Middle frontal gyrus (tissue), 1 donor: ENCODE data around the gene PTPN14.
"Not testable (repeated sequence)": the region's sequence is repeated elsewhere in the genome, so short reads cannot be mapped to it uniquely, and the experiment has no call there.

Source experiments
- DNase-seq: peaks from one replicate; pipeline ENCODE4 v3.0.0-alpha.2; 2015; ENCODE audit warnings: low spot score; ENCODE audit errors: extremely low spot score

Gene PTPN14

DNA sequence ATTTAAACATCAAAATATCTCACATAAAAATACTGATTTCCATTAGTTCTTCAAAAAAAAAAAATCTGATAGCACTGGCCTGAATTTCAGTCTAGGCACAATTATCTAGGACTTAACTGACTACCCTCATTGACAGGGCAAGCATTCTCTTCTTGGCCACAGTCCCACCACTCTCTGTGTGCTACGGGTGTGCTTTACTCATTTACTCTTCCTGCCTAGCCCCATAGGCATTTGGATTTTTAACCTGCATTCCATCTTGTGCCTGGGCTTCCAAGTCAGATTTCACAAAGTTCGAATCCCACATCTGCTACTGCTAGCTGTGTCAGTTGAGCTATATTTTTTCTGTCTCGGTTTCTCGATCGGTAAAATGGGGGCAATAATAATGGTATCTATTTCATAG, 38.0 kb downstream of the PTPN14 start:
- no peak for DNase-seq

- DNase-seq, result no peak
Measured at GRCh38 chr1:214511639-214511998, 39.8 kb downstream of the PTPN14 start.

GRCh38 chr1:214510914-214511638, 40.3 kb downstream of the PTPN14 start:
- DNase-seq, result no peak

DNA sequence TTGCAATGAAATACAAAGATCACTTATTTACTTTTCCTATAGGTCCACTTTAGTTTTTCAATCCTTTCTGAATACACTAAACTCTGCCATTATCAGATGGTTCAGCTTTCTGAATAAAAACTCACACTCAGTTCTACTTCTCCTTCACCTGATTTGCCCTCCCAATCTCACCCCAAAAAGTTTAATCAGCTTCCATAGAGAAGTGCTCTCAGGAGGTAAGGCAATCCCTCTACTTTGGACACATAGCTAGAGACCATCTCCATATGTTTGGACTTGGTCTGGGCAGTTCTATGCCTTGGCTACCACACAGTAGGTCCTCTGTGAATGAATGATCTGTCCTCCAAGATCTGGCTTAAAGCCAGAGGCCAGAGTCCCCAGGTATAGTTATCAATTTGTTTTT, 40.9 kb downstream of the PTPN14 start:
- DNase-seq, result no peak

GRCh38 chr1:214509622-214510021, 41.8 kb downstream of the PTPN14 start:
- DNase-seq, result not testable (repeated sequence)

DNA sequence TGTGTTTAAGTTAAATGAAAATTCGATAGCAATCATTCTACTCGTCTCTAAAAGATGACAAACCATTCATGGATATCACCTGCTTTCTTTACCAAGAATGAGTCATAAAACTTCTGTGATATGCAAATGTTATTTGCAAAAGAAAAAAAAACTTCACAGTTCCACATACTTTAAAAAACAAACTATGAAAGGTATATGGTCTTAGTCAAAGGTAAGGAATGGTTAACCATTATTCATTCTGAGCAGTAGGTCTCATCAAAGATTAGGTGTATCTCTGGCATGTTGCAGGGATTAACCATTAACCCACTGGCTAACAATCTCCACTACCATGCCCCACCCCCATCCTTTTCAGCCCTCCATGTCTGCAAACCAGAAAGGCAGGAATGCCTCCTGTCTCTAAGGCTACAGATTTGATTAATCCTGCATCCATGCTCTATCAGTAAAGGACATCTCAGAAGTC, 44.4 kb downstream of the PTPN14 start:
- DNase-seq, result no peak

GRCh38 chr1:214505134-214505533, 46.3 kb downstream of the PTPN14 start:
- no peak for DNase-seq

- no peak for DNase-seq
Measured at GRCh38 chr1:214504330-214504729, 47.1 kb downstream of the PTPN14 start.

GRCh38 chr1:214503553-214503952, 47.8 kb downstream of the PTPN14 start:
- no peak for DNase-seq

GRCh38 chr1:214500340-214501055, 50.9 kb downstream of the PTPN14 start:
- no peak for DNase-seq

DNA sequence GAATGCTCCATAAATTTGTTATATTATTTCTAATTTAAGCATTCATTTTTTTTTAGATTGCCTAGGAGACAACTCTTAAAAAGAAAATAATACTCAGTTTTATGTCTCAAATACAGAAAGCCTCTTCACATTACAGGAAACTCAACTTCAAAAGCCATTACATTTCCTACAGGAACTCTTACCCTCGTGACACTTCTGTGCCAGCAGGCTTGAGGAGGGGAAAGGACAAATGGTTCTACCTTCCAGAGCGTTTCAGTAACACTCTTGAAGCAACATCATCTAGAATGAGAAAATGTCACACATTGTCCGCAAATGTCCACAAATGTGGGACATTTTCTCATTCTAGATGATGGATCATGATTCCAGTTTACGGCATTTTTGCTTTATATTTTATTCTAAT, 51.7 kb downstream of the PTPN14 start:
- no peak for DNase-seq

- no peak for DNase-seq
Measured at GRCh38 chr1:214498021-214498420, 53.4 kb downstream of the PTPN14 start.

DNA sequence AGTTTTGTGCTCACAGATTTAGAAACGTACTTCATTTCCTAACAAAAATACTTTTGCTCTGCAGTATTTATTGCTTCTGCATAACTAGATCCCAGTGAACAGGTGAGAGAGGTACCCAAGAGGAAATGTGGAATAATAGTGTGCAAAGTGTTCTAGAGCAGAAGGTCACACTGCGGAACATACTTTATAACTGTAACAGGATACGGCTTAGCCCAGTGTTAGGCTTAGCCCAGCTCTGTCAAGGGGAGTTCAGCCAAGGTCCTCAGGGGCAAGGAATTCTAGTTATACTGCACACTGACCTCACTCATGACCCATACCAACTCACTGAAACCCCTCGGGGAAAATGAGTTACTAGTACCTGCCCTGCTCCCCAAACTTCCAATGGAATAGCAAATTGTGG, 55.3 kb downstream of the PTPN14 start:
- DNase-seq, result no peak

DNA sequence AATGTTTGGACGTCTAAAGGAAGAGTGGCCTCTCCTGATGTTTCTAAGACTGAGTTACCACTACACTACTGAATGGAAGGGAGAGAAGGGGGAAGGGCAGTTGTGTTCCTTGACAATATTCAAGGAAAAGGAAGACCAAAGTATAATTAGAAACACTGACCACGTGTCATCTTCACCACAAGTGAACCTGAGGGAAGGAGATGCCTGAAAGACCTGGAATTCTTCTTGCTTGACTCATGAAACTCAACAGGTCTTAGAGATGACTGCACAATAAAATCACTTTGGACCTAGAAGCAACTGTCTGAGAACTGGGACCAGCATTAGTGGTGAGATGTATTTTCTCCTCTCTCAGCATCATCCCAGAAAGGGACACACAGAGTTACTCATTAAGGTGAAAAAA, 56.7 kb downstream of the PTPN14 start:
- no peak for DNase-seq

DNA sequence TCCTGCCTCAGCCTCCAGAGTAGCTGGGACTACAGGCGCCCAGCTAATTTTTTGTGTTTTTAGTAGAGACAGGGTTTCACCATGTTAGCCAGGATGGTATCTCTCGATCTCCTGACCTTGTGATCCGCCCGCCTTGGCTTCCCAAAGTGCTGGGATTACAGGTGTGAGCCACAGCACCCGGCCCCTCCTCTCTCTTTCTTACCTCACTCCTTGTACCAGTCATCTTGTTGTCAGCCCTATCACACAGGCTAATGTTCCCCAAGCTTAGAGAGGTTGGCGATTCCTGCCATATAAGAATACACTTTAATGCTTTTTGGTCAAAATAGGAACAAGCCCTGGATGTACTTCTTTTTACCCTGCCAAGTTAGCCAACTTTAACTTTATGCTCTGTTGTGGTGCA, 57.2 kb downstream of the PTPN14 start:
- DNase-seq, result not testable (repeated sequence)

GRCh38 chr1:214493126-214493796, 58.1 kb downstream of the PTPN14 start:
- DNase-seq, result no peak

DNA sequence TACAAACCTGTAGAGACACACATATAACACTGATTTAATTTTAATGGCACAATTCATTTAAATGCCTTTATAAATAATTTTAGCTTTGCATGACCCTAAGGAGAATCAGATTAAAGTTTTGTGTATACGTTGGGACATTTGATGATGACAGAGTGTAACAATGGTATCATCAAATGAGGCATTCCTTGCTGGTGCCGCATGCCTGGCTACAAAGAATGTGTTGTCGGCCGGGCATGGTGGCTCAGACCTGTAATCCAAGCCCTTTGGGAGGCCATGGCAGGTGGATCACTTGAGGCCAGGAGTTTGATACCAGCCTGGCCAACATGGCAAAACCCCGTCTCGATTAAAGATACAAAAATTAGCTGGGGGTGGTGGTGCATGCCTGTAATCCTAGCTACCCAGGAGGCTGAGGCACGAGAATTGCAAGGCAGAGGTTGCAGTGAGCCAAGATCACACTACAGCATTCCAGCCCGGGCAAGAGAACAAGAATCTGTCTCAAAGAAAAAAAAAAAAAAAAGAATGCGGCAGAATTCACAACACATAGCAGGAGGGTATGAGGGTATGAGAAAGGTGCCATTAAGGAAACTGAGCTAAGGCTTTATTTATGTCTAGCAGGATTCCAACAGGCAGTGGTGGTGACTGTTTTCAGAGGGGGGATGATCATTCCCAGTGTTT, 58.9 kb downstream of the PTPN14 start:
- no peak for DNase-seq

- DNase-seq, result no peak
Measured at GRCh38 chr1:214491468-214492146, 59.8 kb downstream of the PTPN14 start.

DNA sequence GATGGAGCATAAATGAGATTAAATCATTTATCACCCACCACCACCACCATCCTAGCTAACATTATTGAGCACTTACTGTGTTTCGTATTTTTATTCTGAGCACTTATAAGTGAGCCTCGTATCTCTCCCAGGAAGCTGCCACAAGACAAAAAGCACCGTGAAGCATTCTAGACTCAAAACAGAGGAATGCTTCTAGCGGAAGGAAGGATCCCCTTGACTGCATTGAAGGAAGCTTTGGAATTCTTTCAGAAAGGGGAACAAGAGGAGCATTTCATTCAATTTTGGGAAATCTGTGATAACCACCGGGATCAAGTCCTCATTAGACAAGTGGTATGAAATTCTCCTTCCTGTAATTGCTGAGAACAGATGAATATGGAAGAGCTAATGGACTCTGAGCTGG, 66.3 kb downstream of the PTPN14 start:
- no peak for DNase-seq

GRCh38 chr1:214483180-214483579, 68.2 kb downstream of the PTPN14 start:
- DNase-seq, result not testable (repeated sequence)

DNA sequence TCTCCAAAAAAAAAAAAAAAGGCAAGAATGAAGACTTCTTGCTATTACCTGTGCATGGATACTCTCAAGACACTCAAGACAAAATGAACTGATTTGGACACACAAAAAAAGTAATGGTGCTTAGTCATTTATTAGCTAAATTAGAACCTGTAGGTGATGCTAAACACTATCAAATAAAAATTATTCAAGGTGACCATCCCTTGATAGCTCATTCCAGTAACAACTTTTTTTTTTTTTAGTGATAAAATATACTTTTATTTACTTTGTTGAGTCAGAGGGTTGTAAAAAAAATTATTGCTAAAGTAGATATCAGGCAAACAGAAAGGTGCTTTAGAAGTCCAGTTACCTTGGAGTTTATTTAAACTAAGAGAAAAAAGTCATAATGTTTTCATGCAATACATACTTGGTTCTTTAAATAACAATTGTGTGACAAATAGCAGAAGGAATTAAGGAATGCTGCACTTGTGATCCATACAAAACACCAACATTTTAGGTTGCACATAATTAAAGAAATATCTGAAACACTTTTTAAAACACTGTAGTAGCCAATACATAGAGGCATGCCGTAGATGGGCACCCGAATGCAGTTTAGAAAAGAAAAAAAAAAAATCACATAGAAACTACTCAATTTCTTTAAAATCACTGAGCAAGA, 69.3 kb downstream of the PTPN14 start:
- DNase-seq, result not testable (repeated sequence)
